GDM1 (cell line): ENCODE data around the gene LRRC38.
"Not testable (repeated sequence)": the region's sequence is repeated elsewhere in the genome, so short reads cannot be mapped to it uniquely, and the experiment has no call there.

Experiments used
- DNase-seq: peaks from one replicate; lab custom pipeline; 2025; lab: John Stamatoyannopoulos, UW

The LRRC38 gene, protein sequence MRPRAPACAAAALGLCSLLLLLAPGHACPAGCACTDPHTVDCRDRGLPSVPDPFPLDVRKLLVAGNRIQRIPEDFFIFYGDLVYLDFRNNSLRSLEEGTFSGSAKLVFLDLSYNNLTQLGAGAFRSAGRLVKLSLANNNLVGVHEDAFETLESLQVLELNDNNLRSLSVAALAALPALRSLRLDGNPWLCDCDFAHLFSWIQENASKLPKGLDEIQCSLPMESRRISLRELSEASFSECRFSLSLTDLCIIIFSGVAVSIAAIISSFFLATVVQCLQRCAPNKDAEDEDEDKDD

DNA sequence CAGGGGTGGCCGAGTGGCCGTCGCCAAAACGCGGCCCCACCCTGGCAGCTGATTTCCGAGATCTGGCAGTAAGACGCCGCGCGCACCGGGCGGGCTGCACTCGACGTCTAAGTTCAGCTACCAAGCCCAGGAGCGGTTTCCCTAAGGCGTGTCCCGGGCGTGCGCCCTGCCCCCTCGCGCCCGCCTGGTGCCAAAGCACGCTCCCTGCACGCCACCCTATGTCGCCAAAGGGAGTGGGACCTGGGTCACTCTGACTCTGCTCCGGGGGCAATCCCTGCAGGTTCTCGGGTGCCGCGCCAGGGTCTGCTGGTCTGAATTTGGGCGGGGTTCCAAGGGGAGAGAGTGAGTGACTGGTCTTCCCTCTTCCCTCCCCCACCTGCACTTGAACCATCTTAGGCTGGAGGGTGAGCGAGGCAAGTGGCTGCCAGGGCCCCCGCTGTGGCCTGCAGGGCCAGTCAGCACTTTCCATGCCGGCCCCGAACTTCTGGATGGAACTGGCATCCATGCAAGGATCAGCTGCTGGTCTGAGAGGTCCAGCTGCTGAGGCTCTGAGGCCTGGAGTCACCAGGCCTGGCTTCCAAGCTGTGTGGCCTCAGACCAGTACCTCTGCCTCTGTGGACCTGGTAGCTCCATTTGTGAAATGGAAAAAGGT is at the start of gene LRRC38:
Gene LRRC38 (minus strand): TSS at position 109 of the 652 bp plus-strand sequence. CDS start 410 bp downstream, outside the sequence.
- no peak for DNase-seq

DNA sequence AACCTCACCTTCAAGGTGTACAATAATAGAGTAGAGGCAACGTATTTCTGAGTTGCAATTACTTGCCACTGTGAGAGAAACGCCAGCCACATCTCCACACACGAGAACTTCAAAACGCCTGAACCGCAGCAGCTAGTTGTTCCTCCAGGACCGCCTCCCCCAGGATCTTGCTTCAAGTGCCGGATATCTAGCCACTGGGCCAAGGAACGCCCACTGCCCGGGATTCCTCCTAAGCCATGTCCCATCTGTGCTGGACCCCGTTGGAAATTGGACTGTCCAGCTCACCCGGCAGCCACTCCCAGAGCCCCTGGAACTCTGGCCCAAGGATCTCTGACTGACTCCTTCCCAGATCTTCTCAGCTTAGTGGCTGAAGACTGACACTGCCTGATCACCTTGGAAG is 49.2 kb upstream of the LRRC38 start:
- not testable (repeated sequence) for DNase-seq

DNA sequence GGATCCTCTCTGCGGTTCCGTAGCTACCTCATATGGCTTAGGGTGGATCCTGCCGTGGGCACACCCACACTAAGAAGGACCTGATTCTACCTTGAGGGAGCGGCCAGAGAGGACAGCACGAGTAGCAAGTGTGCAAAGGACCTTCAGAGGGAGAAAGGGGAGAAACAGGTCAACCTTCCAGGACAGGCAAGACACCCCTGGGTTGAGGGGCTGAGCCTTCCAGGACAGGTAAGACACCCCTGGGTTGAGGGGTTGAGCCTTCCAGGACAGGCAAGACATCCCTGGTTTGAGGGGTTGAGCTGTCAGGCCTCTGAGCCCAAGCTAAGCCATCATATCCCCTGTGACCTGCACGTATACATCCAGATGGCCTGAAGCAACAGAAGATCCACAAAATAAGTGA is 46.7 kb upstream of the LRRC38 start:
- no peak for DNase-seq

DNA sequence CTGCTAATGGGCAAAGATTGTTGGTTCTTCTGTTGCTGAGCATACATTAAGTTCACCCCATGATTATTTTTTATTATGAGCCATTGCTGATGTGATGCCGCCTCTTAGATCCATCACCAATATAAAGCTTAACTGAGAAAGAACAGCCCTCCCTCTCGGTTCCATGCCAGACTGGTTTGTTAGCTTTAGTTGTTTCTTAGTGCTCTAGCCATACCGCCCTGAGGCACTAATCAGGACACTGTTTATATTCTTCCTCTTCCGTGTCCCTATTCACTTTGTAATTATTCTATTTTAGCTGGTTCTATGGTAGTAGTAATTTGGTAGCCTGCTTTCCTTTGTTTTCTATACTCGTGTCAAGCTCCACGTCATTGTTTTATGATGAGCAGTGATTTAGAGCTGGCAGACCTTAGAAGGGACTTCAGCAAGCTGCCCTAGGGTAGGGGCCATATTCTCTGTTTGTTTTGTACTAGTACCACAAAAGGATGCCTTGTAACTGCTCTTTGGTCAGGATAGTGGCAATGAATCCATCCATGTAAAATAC is 42.5 kb upstream of the LRRC38 start:
- DNase-seq = no peak

DNA sequence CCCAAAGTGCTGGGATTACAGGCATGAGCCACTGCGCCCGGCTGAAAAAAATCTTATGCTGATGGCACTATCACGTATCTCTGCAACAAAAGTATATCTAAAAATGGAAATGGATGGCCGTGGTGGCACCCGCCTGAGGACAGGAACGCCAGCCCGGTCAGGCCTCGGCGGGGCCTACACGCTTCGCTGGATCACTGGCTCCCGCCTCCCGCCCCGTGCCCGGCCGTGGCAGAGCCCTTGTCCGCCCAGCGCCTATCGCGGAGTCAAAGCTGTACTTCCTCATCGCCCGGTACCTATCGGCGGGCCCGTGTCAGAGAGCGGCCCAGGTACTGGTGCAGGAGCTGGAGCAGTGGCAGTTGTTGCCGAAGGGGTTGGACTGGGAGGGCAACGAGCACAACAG is 41.0 kb upstream of the LRRC38 start:
- DNase-seq = no peak

DNA sequence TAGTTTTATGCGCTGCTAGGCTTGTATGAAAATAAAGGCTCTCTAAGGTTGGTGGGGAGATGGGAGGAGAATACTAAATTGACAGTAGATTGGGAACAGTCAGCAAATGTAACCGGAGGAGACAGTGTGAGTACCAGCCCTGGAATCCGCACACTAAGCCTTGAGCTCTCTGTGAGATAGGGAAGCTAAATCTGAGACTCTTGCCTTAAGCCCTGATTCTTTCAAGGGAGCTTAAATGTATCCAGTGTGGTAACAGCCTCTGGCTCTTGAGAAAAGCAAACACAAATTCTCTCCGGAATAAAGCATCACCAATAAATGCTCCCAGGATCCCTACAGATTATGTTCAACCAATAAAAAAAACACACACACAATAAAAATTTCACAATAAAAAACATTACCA is 36.9 kb upstream of the LRRC38 start:
- no peak for DNase-seq

DNA sequence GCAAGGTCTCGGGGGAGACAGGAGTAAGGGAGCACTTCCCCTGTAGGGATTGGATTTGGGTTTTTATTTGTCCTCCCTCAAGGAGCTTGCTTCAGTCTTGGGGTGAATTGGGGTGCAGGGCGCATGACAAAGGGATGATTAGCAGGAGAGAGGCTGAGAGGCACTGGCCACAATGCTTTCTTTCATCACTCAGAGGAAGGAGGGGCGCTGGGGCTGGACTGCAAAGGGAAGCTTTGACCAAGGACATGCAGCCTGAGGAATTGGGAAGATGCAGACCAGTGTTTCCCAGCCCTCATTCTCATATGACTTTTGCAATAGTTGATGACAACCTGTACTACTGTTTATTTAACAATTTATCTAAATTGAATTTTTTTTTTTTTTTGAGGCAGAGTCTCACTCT is 35.7 kb upstream of the LRRC38 start:
- no peak for DNase-seq

DNA sequence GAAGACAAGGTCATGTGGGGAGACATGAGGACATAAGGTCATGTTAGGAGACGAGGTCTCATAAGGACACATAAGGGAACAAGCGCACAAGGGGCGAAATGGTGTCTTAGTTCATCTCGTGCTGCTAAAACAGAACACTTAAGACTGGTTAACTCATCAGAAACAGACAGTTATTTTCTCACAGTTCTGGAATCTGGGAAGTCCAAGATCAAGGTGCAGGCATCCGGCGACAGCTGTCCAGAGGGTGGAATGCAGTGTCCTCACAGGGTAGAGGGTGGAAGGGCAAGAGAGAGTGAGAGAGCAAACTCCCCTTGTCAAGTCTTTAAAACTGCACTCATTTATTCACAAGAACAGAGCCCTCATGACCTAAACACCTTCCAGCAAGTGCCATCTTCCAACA is 35.2 kb upstream of the LRRC38 start:
- DNase-seq = no peak

DNA sequence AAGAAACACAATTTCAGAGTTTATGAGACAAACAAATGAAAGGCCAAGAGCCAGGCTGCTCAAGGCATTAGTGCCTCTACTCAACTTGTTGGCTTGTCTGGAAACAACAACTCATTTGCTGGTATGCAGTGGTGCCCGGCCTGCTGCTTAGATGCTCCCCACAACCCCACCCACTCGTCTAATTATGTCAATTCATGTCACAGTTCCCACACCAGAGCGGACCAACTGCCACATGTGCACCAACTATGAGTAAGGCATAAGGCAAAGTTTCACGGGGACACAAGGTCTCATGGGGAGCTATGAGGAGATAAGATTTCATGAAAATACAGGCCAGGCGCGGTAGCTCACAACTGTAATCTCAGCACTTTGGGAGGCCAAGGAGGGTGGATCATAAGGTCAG is 34.5 kb upstream of the LRRC38 start:
- DNase-seq = no peak

DNA sequence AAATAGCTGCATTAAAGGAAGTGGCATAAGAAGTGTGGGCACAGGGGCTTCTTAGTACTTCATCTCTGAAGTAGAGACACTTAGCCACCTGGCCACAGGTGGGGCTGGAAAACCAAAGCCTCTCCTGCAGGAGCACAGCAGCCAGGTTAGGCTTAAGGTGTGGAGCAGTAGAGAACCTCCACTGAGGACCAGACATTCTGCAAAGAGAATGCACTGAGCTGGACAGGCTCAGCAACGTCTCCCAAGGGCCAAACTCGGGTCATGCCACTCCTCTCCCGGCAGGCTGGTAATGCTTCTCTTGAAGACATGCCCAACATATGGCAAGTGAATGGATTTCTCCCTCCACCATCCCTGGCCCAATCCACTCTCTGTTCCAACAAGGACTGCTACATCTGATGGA is 33.0 kb upstream of the LRRC38 start:
- DNase-seq = no peak

DNA sequence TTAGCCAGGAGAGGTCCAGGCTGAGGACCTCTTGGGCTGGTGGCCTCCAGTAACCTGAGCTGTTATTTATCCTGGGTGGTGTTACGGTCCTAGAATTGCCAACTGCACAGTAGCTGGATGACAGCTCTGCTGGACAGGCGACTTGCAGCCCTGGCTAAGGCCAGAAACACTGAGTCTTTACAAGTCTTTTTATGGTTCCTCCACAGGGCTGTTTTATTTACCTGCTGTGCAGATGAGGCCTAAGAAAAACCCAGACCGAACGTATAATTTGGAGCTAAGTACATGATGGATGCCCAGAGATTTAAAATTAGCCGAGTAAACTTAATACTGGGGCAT is 30.4 kb upstream of the LRRC38 start:
- DNase-seq = no peak

DNA sequence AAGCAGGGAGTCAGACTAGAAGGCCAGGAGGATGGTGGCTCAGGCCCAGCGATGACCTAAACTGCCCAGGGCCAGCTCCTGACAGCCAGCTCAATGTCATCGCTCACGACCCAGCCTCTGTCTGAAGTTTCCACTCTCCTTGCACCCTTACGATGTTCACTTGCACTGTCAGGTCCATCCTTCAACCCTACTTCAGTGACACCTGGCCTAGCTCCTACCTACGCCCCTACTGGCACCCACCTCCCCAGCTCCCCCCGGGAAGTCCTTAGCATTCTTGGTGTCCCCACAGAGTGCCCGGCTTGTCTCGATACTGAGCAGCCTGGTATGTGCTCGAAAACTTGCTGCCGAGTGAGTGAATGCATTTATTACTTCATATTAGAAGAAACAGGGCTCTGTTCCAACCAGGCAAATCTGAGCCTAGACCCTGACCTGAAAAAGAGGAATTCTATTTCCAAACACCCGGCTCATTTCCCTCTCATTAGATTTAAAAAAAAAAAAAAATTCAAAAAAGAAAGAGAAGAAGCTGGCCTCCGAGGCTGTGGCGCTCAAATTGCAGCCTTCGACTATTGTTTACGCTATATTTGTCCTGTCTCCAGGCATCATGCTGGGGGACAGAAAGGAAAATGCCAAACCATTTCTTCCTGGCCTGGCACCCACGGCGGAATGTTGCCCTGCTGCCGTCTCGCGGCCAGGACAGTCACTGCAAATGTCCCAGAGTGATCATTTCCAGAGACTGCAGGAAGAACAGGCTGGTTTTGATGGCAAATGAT is 29.8 kb upstream of the LRRC38 start:
- no peak for DNase-seq

DNA sequence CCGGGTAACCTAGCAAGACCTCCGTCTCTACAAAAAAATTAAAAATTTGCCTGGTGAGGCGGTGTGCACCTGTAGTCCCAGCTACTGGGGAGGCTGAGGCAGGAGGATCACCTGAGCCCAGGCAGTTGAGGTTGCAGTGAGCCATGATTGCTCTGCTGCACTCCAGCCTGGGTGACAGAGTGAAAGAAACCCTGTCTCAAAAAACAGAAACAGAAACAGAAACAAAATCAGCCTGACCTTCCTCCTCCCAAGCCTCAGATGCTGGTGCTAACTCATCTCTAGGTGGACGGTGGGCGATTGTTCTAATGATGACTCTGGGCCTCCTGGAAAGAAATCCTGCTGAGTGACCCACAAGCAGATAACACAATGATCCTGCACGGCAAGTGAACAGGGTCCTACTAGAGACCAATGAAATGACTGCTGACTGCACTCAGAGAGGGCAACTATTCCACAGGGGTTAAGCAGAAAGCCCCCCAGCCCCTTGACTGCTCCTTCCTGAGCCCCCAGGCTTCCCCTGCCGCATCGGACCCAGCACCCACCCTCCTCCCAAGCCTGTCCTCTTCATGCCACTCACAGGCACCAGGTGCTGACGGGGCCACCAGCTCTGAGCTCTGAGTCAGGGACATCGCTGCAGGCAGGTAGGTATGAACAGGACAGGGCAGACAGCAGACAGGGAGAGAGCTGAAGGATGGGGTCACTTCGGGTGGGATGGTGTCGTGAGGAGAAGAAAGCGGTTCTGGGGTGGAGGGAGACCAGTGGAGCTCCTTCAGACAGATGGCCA is 27.8 kb upstream of the LRRC38 start:
- no peak for DNase-seq

DNA sequence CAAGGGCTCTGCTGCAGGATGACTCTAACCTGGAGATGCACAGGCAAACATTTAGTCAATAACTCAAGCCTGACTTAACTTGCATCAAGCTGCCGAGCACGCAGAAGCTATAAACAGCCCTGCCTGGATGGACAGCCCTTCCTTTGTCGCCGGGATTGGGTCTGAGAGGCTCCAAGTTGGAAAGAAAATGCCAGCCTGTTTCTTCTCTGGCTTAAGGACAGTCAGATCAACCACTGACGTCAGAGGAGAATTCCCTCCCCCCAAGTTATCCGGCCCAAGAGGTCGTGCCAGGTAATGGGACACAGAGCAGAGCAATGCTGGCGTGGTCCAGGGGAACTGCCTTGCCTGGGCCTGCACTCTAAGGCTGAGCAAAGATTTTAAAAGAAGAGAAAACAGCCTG is 27.1 kb upstream of the LRRC38 start:
- no peak for DNase-seq

DNA sequence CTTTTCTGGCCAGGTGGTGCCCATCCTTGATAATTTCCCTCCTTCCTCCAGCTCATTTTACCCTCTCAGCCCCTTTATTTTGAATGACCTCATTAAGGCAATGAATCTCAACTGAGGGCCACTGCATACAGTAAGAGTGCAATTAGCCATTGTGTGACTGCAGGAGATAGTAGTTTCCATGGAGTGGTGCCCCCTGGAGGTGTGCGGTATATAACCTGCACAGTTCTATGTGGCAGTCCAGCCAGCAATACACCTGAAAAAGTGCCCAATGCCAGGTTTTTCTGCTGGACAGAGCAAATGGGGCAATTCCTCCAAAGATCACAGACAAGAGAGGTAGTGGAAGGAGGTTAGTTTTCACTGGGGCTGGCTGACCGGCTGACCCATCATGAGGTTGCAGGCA is 25.9 kb upstream of the LRRC38 start:
- no peak for DNase-seq

DNA sequence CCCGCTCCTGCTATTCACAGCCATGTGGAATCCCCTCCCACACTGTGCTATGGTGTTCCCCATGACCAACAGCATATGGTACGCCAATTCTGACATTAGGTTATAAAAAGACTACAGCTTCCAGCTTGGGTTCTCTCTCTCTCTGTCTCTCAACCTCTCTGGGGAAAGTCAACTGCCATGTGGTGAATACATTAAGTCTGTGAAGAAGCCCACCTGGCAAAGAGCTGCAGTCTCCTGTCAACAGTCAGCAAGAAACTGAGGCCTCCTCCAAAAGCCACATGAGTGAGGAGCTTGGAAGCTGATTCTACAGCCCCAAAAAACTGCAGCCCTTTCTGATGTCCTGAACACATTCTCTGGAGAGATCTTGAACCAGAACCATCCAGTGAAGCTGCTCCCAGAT is 25.0 kb upstream of the LRRC38 start:
- no peak for DNase-seq

DNA sequence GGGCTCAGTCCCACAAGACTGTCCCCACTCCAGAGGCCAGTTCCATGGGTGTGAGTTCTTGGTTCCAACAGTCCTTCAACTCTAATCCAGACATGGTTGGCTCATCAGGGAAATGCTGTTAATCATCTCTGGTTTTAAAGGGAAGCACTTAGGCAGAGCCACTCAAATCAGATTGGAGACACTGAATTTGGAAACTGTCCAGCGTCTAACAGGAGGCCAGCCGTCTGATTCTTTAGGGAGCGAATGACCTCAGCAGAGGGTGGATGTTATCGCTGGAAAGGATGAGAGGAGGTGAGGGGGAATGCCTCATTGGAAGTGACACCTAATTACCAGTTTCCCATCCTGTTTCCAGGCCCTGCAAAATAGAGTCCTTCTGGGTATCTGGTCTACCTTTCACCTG is 22.8 kb upstream of the LRRC38 start:
- no peak for DNase-seq

DNA sequence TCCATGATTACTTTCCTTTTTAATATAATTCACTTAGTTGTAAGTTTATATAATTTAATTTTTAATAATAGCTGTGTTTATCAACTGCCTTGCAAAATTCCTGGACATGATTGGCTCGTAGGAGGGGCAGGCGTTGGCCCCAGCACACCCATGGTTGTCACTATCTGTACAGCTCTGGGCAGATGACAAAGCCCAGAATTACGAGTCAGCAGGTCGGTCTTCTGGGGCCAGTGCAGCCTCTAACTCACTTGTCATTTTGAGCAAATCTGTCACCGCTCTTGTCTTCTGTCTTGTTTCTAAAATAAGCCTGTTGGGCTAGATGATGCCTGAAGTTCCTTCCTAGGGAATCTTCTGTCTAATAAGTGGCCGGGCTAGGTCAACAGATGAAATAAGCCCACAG is 21.4 kb upstream of the LRRC38 start:
- DNase-seq = no peak

DNA sequence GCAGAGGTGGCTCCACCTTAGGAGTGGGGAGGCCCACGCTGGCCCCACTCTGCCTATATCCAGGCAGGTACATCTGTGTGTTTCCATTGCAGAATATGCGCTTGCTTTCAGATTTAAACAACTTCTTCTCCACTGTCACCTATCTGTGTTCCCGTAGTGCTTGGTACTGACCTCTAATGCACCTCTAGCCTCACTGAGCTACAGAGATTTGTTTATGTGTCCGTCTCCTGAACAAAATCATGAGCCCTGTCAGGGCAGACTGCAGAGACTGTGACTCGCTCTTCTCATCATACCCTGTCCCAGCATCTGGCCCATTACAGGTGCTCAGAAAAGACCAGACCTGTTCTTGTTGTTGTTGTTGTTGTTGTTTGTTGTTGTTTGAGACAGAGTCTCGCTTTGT is 14.5 kb upstream of the LRRC38 start:
- DNase-seq = no peak

DNA sequence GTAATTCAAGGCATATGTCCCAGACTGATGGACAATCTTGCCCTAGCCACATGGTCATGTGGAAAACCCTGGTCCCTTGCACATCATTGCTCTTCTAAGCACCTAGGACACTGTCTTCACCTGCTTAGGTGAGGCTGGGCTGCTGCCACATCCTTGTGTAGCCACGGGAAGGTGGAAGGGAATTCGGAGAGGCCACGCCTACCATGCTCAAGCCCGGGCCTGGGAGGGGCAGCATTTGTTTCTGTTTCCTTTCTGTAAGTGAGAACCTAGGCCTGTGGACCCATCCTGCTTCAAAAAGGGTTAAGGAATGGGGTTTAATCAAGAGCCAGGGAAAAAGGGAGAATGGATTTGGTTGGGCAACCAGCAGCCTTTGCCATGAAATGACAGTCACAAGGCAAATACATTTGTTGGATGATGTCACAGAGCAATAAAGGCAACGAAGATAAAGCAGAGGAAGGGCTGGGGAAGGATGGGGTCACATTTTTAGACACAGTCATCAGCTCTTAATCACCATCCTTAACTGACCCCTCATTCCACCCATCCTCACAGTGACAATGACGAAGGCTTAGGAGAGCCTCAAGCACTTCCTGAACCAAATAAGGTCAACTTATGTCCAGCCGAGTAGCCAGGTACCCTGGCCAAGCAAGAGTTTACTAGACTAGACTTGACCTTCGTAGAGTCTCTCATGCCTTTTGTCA is 10.1 kb upstream of the LRRC38 start:
- DNase-seq = no peak

DNA sequence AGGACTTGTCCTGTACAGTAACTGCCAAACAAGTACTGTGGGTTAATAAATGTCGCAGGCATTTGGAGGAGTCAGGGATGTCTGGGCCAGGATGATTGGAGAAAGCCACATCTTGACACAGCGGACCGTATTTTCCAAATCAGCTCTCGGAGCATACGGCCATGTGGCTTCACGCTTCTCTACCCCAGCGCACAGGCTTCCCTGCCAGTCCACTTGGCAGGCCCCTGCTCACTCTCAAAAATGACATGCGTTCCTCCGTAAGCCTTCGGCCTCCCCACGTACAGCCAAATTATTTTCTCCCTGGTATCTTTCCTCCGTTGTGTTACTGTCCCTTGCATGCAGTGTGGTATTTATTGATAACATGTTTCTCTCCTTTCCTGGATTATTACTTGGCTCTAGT is 7.2 kb upstream of the LRRC38 start:
- DNase-seq = no peak
